ENCODE measurements around the gene UBE2E2.

- no peak for TF ChIP-seq CTCF (IDR thresholded peaks at IDR 0.05 in 4 of 5, conservative IDR thresholded peaks at IDR 0.05 in 1 of 5)
- TF ChIP-seq POLR2A (IDR thresholded peaks at IDR 0.05), result no peak
These were observed 417.5 kb downstream of the UBE2E2 start for GRCh38 chr3:23620638-23621015.

All from gastrocnemius medialis (tissue), 4 donors.